ENCODE data around the gene CES4A. TPM values are rescaled to one million over a fixed set of nuclear protein-coding genes. Genes with fewer than 3 reads are reported as not detected.

CES4A gene
- total RNA-seq, 1 experiment from 2014 or later: 1.9 TPM

DNA sequence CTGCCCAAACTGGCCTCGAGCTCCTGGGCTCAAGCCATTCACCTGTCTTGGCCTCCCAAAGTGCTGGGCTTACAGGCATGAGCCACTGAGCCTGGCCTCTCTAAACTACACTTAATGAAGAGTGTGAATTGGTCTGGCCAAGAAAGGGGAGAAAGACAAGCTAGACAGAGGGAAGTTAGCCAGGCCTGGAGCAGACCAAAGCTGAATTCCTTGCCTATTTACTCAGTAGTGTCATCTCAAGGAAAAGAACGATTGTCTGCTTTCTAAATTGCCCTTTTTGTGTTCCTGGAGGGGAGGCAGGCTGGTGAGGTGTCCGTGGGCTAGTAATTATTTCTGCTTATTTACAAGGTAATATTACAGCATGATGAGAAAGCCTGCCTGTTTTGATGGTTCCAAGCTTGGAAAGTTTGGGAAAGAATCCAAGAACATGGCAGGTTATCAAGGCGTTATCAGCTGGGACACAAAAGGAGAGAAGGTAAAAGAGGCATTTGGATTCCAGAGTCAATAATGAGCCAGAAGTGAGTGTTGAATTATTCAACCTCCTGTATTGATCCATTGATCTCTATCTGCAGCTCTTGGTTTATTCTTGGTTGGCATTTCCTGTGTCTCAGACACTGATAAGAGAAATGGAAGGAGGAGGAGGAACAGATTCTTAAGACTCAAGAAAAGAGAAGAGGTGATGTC, 34.3 kb downstream of the CES4A start:
- no peak overlapping the region for H4K8ac ChIP-seq (replicated peaks; ENCODE audit: insufficient read length, low read depth, low read length)
- no peak overlapping the region for H3K56ac ChIP-seq (ENCODE audit: insufficient read length, low read depth, low read length)
- Mint-ChIP-seq H3K4me3 (no peak overlapping the region), H3K36me3 (ENCODE audit: insufficient read depth in 1 of 3, low read depth in 3 of 3) (no peaks in the 10 kb centered on the region), H3K27me3 (ENCODE audit: low read depth) (peaks cover 6% of the 10 kb centered on the region), H3K27ac (no peak overlapping the region), H3K4me1 (peaks cover 3 to 8% of the 10 kb centered on the region in 2 experiments), H3K9me3 (no peaks in the 10 kb centered on the region)
- no peak overlapping the region for H3K23ac ChIP-seq (ENCODE audit: insufficient read length, low read depth, low read length)
- no peak overlapping the region for H3K18ac ChIP-seq (ENCODE audit: insufficient read length, low read depth, low read length)
- no peak overlapping the region for H4K5ac ChIP-seq (ENCODE audit: insufficient read length, low read depth, low read length)
- H3K27me3 ChIP-seq (ENCODE audit: insufficient read depth, low read length): no peaks in the 10 kb centered on the region
- H2AK5ac ChIP-seq (ENCODE audit: insufficient read length, low read length): no peak overlapping the region
- no CpG with 5 or more reads among the region's 4 CpGs for WGBS (ENCODE audit: extremely low coverage, insufficient read length, low lambda C conversion rate)
- no peak overlapping the region for H2BK5ac ChIP-seq (ENCODE audit: insufficient read length, low read length)
- H3K14ac ChIP-seq (ENCODE audit: insufficient read depth, low read length): no peak overlapping the region
- H3K9ac ChIP-seq (ENCODE audit: extremely low read depth, insufficient read length, low read length): no peak overlapping the region
- no peak overlapping the region for H2BK12ac ChIP-seq (ENCODE audit: insufficient read length, low read depth, low read length)
- no peak overlapping the region for H3K4ac ChIP-seq (ENCODE audit: low read depth, low read length)
- H3K23me2 ChIP-seq (ENCODE audit: insufficient read length, low read depth, low read length, poor library complexity, severe bottlenecking): no peaks in the 10 kb centered on the region
- no peak for DNase-seq
- H3T11ph ChIP-seq (ENCODE audit: low read length): no peak overlapping the region
- H3K4me1 ChIP-seq (ENCODE audit: insufficient read depth, low read length): no peaks in the 10 kb centered on the region
- TF ChIP-seq, protein P1, sequence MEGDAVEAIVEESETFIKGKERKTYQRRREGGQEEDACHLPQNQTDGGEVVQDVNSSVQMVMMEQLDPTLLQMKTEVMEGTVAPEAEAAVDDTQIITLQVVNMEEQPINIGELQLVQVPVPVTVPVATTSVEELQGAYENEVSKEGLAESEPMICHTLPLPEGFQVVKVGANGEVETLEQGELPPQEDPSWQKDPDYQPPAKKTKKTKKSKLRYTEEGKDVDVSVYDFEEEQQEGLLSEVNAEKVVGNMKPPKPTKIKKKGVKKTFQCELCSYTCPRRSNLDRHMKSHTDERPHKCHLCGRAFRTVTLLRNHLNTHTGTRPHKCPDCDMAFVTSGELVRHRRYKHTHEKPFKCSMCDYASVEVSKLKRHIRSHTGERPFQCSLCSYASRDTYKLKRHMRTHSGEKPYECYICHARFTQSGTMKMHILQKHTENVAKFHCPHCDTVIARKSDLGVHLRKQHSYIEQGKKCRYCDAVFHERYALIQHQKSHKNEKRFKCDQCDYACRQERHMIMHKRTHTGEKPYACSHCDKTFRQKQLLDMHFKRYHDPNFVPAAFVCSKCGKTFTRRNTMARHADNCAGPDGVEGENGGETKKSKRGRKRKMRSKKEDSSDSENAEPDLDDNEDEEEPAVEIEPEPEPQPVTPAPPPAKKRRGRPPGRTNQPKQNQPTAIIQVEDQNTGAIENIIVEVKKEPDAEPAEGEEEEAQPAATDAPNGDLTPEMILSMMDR (conservative IDR thresholded peaks at IDR 0.05): no peak
- no peaks in the 10 kb centered on the region for H3K9me3 ChIP-seq (ENCODE audit: control insufficient read depth, low read depth, low read length)
- H3K79me1 ChIP-seq (ENCODE audit: insufficient read depth, low read depth, low read length, poor library complexity, severe bottlenecking): no peaks in the 10 kb centered on the region
- H3K4me2 ChIP-seq (ENCODE audit: insufficient read depth, insufficient read length, low read length): no peak overlapping the region
- H2AFZ ChIP-seq (ENCODE audit: low read length): no peak overlapping the region
- H2BK20ac ChIP-seq (ENCODE audit: low read depth, low read length, poor library complexity, severe bottlenecking): no peak overlapping the region
- no peak overlapping the region for H3K27ac ChIP-seq (ENCODE audit: insufficient read length, low read depth, low read length)
- no peak overlapping the region for H2BK15ac ChIP-seq (ENCODE audit: low read depth, low read length)
- H2BK120ac ChIP-seq (ENCODE audit: low read depth, low read length, poor library complexity, severe bottlenecking): no peak overlapping the region
- H3K79me2 ChIP-seq (ENCODE audit: insufficient read depth, low read length): no peaks in the 10 kb centered on the region
- H4K91ac ChIP-seq (ENCODE audit: insufficient read length, low read depth, low read length): no peak overlapping the region
- H4K20me1 ChIP-seq (ENCODE audit: control insufficient read depth, insufficient read depth, insufficient read length): no peaks in the 10 kb centered on the region

All from H9 (cell line).